ENCODE measurements around the gene NFX1.
"Not testable (repeated sequence)": the region's sequence is repeated elsewhere in the genome, so short reads cannot be mapped to it uniquely, and the experiment has no call there.

NFX1 gene

GRCh38 chr9:33366979-33367480 lies 76.7 kb downstream of the NFX1 start:
- DNase-seq: peak; percentile 4

- DNase-seq: no peak
Measured at GRCh38 chr9:33372900-33373299, 82.6 kb downstream of the NFX1 start.

- peak; percentile 6 for DNase-seq
Measured at GRCh38 chr9:33374190-33374589, 83.9 kb downstream of the NFX1 start.

- peak; percentile 73 for DNase-seq
Measured at GRCh38 chr9:33374634-33375237, 84.4 kb downstream of the NFX1 start.

- no peak for DNase-seq
Measured at GRCh38 chr9:33375238-33375840, 85.0 kb downstream of the NFX1 start.

DNA sequence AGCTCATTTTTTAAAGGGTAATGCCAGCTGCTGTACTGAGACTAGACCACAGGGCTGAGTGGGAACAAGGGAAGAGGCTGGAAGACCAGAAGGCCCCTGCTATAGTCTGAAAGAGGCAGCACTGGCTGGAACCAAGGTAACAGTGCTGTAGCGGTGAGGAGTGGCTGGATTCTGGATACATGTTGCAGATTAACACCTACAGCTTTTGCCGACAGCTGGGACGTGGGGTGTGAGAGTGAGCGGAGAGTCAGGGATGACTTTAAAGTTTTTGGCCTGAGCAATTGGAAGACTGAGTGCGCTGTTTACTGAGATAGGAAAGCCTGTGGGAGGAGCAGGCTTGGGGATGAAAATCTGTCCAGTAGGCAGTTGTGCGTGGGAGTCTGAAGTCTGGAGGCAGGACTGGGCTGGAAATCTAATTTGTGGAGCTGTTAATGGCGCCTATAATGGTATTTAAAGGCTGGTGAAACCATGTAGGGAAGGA lies 85.6 kb downstream of the NFX1 start:
- DNase-seq: no peak

GRCh38 chr9:33377089-33377715 lies 86.9 kb downstream of the NFX1 start:
- no peak for DNase-seq

DNA sequence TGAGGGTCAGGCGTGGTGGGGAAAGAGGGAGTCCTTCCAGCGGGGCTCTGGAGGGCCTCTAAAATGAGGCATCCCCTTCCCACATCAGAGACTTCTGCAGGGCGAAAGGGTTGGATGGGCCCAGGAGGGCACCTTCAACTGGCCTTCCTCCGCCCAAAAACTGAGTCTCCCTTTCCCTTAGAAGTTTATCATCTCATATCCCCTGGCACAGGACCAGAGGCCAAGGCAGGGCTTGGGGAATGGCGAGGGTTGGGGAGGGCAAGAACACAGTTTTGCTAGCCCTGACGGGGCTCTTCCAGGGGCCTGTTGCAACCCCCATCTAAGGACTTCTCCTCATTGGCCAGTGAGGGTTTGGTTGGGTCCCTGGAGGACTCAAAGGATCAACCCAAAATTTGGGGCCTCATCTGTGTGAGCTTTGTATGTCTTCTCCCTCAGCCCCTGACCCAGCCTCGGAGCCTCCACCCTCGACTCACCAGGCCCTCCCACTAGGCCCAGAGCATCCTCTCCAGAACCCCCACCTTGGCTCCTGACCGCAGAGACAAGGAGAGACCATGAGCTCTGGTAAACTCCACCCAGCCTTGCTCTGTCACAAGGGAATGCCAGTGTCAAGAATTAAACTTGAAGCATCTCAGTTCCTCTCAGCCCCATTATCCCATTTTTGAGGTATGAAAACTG lies 87.9 kb downstream of the NFX1 start:
- no peak for DNase-seq

GRCh38 chr9:33379666-33380389 lies 89.5 kb downstream of the NFX1 start:
- no peak for DNase-seq

- no peak for DNase-seq
Measured at GRCh38 chr9:33380390-33381094, 90.2 kb downstream of the NFX1 start.

DNA sequence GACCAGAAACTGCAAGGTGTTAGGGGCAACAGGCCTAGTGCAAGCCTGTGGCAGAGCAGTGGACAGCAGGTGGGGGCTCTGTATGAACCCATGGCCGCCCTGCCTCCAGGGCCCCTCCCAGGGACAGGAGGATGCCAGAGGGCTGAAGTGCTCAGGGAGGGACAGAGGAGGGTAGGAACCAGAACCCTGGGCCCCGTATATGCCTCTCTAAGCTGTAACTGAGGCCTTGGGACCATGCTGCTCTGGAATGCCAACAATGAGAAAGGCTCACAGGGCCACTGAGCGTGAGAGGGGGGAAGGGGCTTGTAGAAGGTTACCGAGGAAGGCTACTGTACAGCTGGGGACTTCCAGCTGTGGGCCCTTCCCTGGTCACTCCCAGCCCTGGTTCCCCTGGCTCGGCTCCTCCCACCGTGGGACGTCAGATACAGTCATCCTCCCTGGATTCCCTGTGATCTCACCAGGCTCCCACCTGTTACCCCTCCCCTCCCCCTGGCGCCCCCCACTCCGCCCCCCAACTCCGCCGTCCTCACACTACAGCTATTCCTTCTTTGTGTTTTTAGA lies 91.0 kb downstream of the NFX1 start:
- DNase-seq: no peak

GRCh38 chr9:33382397-33382796 lies 92.1 kb downstream of the NFX1 start:
- DNase-seq: not testable (repeated sequence)

DNA sequence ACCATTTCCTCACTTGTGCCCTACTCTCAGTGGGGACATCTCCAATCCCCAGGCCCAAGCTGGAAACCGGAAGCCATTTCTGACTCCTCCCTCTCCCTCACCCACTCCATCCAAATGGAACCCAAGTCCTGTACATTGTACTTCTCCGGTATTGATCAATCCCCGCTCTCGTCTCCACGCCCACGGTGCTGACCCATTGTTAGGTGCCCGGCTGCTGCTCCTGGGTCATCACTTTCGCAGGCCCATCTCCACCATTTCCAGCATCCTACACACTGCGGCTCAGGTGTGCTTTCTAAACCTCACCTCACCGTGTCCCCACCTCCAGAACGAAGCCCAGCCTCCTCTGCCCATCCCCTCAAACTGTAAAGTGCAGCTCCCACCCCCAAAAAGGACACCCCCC lies 93.1 kb downstream of the NFX1 start:
- not testable (repeated sequence) for DNase-seq

- DNase-seq: peak; percentile 17
Measured at GRCh38 chr9:33385536-33385935, 95.2 kb downstream of the NFX1 start.

DNA sequence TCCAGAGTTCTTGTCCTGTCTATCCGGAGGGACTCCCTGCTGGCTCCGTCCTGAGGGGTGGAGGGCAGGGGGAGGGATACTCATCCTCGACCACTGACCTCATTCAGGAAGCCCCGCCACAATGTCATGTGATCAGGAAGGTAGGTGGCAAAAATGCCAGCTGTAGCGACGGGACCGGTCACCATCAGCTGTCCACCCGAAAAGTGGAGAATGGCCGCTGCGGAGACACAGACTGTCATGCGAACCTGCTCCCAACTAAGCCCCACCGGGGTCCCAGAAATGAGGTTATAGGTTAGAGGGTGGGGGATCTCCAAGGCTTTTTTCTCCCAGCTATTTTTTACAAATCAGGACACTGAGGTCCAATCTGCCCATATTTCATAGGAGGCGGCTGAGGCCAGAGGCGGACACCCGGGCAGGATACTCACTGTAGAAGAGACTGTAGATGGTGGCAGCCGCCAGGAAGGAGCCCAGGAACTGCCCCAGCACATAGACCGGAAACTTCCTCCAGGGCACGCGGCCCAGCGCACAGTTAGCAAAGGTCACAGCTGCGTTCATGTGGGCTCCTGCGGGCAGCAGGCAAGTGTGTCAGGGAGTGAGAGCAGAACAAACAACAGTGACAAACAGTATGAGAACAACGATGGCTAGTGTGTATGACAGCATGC lies 95.8 kb downstream of the NFX1 start:
- DNase-seq: peak; percentile 12

- DNase-seq: not testable (repeated sequence)
Measured at GRCh38 chr9:33386641-33386996, 96.3 kb downstream of the NFX1 start.

DNA sequence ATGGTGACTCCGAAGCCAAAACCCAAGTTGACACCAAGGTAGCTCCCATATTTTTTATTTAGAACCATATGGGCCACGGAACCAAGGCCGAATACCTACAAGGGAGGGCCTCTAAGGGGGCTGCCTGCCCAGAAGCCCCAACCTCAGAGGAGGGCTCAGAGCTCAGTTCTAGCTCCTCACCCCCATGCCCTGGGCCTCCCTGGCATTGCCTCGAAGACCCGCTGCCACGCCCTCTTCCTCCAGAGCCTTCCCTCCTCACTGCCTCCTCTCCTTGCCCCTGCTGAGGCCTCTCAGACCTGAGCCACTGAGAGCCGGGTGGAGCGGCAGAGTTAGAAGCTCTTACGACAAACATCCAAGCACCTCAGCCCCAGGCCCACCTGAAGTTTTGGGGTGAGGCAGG lies 96.7 kb downstream of the NFX1 start:
- DNase-seq: peak; percentile 8

DNA sequence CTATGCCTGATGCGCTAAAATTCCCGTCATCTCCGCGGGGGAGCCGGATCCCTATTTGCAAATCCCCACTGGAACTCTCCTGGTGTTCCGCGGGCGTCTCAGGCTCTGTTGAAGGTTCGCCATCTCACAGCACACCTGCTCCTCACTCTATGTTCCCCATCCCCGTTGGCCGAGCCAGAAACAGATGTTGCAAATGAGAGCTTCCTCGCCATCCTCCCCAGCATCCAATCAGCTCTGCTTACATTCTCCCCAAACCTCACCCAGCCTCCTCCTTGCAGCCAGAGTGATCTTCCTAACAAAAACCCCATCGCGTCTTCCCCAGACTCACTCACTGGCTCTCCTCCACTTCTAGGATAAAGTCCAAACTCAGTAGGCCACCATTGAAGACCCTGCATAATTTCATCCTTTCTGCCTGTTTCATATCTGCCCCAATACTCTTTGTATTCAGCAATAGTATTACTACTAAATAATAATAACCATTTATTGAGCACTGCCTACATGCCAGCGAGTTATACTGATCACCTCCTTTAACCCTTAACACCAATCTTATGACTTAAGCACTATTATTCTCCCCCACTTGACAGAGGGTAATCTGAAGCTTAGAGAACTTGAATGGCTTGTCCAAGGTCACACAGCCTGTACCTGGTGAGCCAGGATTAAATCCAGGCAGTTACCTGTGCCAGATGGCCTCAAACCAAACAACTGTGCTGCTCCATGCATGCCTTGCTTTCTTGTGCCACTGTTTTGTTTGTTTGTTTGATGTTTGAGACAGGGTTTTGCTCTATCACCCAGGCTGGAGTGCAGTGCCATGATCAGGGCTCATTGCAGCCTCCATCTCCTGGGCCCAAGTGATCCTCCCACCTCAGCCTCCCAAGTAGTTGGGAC lies 98.0 kb downstream of the NFX1 start:
- DNase-seq: peak; percentile 25

DNA sequence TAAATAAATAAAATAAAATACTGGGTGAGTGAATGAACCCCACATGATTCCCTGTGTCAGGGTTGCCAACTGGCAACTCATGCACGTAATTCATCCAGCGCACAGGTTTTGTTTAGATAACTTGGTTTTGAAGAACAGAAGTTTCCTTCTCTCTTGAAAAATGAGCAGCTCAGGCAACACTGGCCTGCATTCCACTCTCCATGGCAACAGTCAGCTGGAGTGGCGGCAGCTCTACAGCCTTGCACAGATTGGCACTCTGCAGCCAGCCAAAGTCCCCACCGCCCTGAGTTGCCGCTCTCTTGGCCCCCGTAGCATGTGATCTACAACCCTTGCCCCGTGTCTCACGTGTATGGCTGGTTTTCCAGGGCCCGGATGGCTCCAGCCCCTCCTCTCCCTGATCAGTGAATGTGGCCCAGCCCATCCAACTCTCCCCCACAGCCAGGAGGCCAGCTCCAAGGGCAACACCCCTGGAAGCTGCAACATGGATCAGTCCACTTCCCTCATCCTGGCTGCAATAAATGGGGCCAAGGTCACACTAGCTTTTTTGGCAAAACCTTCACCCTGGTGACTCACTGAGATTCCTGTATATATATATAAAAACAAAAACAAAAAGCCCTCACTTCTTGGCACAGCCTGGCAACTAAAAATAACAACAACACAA lies 100.9 kb downstream of the NFX1 start:
- DNase-seq: peak; percentile 77

- DNase-seq: peak; percentile 19
Measured at GRCh38 chr9:33392591-33393021, 102.3 kb downstream of the NFX1 start.
